ENCODE measurements around the gene WDR49.
A peak's percentile ranks its signal among the peaks of the same experiment; 100 is the strongest.

Gene WDR49

GRCh38 chr3:167653760-167654159 lies at the start of gene WDR49:
WDR49 (minus strand) TSS chr3:167653942; CDS start chr3:167653425, 517 bp downstream.
- DNase-seq (ENCODE audit: low read depth in 2 of 2), result no peak

DNA sequence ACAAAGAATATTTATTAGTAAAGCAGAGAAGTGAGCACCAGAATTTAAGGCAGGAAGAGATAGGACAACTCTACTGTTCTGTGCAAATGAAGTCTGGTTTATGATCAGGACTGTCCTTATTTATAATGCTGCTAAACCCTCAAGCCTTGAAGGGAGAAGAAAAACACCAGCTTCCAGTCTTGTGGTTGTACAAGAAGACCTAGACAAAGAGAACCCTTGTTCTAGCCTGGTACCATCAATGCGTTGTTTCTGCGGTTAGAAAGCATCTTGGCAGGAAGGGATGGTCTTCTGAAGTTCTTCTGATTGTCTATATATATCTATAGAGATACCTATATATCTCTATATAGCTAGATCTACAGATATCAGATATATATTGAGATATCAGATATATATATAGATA lies 47.2 kb upstream of the WDR49 start:
- DNase-seq (ENCODE audit: low read depth in 2 of 2), result no peak

- no peak for DNase-seq (ENCODE audit: low read depth in 2 of 2)
Measured at GRCh38 chr3:167700046-167700445, 46.3 kb upstream of the WDR49 start.

DNA sequence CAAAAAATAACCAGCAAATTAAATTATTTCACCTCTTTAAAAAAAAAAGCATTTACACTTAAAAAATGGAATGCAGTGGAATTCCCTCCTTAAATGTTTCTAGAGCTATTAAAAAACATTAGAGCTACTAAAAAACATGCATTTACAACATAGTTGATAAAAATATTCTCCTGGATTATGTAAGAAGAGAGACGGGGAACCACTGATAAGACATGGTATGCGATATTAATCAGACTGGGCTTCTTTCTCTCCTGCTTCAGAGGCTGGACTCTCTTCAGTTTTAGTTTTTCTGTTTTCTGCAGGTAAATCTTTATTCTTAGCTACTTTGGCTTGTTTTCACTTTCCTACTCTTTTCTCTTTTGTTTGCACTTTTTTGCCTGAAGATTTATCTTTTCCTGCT lies 40.4 kb upstream of the WDR49 start:
- no peak for DNase-seq (ENCODE audit: low read depth in 2 of 2)

- peak in 1 of 2 donors; percentile 5 for DNase-seq (ENCODE audit: low read depth in 2 of 2)
Measured at GRCh38 chr3:167691366-167691765, 37.6 kb upstream of the WDR49 start.

- DNase-seq (ENCODE audit: low read depth in 2 of 2), result peak; percentile 15
Measured at GRCh38 chr3:167684388-167684993, 30.7 kb upstream of the WDR49 start.

DNA sequence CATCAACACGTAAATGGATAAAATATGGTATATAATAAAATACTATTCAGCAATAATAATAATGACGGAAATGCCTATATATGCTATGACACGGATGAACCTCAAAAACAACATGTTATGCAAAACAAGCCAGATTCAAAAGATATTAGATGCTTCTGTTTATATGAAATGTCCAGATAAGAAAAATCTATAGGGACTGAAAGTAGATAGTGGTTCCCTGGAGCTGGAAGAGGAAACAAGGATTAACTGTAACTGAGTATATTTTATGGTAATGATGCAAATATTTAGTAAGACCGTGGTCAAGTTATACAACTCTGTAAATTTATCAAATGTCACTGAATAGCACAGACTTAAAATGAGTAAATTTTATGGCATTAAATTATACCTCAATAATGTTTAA lies 25.8 kb upstream of the WDR49 start:
- DNase-seq (ENCODE audit: low read depth in 2 of 2), result no peak

DNA sequence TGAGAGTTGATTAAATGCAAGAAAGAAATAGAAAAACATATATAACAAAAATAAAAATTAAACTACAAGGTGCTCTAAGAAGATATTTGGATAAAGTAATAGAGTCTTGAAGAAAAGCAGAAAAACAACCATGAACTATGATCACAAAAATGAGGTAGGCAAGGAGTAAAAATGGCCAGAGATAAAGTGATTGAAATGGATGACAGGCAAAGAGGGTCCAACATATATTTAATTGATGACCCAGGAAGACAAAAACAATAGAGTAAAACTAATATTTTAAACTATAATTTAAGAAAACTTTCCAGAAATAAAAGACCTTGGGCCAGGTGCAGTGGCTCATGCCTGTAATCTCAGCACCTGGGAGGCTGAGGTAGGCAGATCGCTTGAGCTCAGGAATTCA lies 22.1 kb upstream of the WDR49 start:
- DNase-seq (ENCODE audit: low read depth in 2 of 2), result no peak

DNA sequence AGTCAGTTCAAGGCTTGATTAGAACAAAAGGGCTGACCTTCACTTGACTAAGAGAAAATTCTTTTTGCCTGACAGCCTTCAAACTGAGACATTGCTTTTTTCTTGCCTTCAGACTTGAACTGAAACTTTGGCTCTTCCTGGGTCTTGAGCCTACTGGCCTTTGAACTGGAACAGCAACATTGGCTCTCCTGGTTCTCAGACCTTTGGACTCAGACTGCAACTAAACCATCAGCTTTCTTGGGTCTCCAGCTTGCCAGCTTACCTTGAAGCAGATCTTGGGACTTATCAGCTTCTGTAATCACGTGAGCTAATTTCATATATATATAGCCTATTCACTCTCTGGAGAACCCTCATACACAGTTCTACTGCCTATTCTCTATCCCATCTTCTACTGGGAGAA lies 19.5 kb upstream of the WDR49 start:
- DNase-seq (ENCODE audit: low read depth in 2 of 2), result no peak

DNA sequence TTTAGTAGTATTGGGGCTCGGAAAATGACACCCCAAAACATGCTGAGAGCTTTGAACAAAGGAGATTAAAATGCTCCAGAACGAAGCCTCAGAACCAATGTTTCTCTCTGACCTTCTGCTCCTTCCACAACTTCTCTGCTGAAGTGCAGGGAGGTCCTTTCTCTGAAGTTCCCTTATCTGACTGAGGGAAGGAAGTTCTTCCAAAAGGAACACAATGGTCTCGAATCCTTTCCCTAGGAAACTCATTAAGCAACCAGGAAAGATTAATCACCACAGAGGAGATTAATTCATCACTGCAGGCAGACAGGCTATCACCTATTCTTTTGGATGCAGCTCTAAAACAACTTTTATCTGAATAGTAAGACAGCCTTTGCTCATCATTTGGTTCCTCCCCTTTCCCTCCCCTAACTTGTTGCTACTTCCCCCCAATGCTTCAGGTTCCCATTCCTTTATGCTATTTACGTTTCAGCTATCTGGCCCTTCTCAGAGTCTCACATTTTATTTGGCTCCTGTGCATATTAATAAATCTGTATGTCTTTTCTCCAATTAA lies 18.2 kb upstream of the WDR49 start:
- no peak for DNase-seq (ENCODE audit: low read depth in 2 of 2)

- no peak for DNase-seq (ENCODE audit: low read depth in 2 of 2)
Measured at GRCh38 chr3:167669699-167670098, 16.0 kb upstream of the WDR49 start.

GRCh38 chr3:167668651-167669050 lies 14.9 kb upstream of the WDR49 start:
- no peak for DNase-seq (ENCODE audit: low read depth in 2 of 2)

GRCh38 chr3:167666563-167666962 lies 12.8 kb upstream of the WDR49 start:
- no peak for DNase-seq (ENCODE audit: low read depth in 2 of 2)

DNA sequence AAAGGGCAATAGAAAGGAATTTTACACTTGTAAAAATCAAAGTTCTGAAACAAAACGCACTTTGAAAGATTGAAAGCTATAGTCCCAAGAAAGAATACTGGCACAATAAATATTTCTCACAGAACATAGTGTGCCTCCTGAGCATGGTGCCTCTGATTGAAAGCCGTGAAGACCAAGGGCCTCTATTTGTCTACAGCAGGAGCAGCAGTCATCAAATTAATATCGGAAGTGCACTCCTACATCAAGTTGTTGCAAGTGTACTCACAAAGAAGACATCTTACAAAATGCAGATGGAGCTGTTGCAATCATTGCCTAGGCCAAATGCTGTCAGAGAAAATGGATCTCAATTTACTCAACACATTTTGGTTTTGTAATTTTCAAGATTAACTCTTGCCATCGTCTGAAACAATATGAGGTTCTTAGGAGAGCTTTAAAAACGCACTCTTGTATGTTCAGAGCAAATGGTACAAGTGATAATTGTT lies 9.2 kb upstream of the WDR49 start:
- DNase-seq (ENCODE audit: low read depth in 2 of 2), result no peak

GRCh38 chr3:167657684-167658225 lies 4.0 kb upstream of the WDR49 start:
- no peak for DNase-seq (ENCODE audit: low read depth in 2 of 2)

DNA sequence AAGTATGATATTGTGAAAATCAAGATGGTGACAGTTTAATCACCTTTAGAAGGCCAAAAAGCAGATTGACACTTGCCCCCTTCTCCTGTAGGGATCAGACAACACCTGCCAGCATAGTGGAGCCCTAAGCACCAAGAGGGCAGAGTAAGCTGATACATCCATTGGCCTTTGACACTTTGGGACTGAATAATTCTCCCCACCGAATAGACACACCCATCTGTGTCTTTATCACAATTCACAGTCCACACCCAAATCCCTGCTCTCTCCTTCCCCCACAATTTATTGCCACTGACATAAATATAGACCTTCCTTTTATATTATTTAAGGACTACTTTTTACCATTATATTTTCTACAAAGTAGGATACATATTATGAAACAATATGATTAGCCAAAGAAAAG lies 3.1 kb upstream of the WDR49 start:
- no peak for DNase-seq (ENCODE audit: low read depth in 2 of 2)

DNA sequence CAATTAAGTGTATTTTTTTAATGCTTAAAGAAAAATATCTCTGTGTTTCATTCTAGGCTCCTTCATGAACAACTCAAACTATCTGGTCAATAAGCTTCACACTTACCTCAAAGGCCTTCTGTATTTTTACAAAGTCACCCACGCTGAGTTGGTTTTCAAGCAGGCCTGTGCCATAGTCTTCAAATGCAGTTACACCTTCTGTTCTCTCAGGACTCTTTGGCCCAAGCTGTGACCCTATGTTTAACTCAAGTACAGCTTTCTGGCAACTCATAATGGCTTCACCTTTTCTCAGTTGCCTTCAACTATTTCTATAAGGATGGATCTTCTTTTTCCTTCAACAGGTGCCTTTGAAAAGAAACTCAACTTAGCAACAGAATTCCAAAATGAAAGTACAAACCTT lies 587 bp downstream of the WDR49 start:
- DNase-seq (ENCODE audit: low read depth in 2 of 2), result no peak

DNA sequence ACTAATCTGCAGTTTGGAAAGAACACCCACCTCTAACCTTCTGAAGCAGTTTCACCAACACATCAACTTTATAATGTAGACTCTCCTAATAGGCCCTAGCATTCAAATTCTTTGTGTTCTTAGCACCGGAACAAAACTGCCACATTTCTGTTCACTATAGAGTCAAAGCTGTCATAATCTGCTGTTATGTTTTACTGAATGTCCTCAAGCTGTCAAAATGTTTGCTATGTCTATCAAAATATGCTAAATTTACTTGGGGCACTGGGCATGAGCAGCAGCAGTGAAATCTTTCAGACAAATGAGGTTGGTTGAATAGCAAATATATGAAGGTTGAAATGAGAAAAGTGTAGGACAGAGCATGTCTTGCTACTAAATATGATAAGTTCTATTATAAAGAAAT lies 1.9 kb downstream of the WDR49 start:
- DNase-seq (ENCODE audit: low read depth in 2 of 2), result no peak

- DNase-seq (ENCODE audit: low read depth in 2 of 2), result no peak
Measured at GRCh38 chr3:167650459-167650858, 3.3 kb downstream of the WDR49 start.

- DNase-seq (ENCODE audit: low read depth in 2 of 2), result no peak
Measured at GRCh38 chr3:167649746-167650145, 4.0 kb downstream of the WDR49 start.

GRCh38 chr3:167644611-167645010 lies 9.1 kb downstream of the WDR49 start:
- DNase-seq (ENCODE audit: low read depth in 2 of 2), result no peak

DNA sequence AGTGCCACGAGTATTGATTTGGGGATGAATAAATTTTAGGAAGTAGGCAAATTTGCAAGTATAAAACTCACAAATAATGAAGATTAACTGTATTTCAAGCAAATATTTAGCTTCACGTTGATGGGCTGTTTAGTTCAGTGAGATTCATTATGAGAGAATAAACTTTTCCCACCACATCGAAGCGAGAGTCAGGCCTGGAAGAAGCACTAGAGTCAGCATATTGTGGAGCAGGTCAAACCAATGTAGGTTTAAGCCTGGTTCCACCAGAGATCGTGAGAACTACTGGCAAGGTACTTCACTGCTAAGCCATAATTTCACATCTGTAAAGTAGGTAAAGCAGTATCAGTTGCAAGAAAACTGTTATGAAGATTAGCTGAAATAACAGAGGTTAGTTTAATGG lies 22.3 kb downstream of the WDR49 start:
- no peak for DNase-seq (ENCODE audit: low read depth in 2 of 2)

- no peak for DNase-seq (ENCODE audit: low read depth in 2 of 2)
Measured at GRCh38 chr3:167626490-167626889, 27.3 kb downstream of the WDR49 start.

DNA sequence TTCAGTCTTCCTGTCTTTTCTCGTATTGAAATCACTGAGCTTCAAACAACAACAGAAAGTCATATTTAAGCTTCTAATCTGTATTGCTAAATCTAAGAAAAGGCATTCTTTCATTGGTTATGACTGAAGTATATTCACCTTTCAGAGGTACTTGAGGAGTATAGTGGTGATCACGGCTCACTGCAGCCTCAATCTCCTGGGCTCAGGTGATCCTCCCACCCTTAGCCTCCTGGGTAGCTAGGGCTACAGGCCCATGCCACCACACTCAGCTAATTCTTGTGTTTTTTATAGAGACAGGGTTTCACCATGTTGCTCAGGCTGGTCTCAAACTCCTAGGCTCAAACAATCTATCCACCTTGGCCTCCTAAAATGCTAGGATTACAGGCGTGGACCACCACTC lies 38.7 kb downstream of the WDR49 start:
- DNase-seq (ENCODE audit: low read depth in 2 of 2), result no peak
